ENCODE measurements around the gene ARMC3.
"Not testable (repeated sequence)": the region's sequence is repeated elsewhere in the genome, so short reads cannot be mapped to it uniquely, and the experiment has no call there.

Gene ARMC3

GRCh38 chr10:22927661-22928403, at the start of gene ARMC3:
Gene ARMC3 (plus strand): TSS chr10:22928053. CDS start chr10:22931997, 3,944 bp downstream.
- peak; percentile 9 for DNase-seq

GRCh38 chr10:22891797-22892196, 36.1 kb upstream of the ARMC3 start:
- no peak for DNase-seq

GRCh38 chr10:22893781-22894180, 34.1 kb upstream of the ARMC3 start:
- no peak for DNase-seq

GRCh38 chr10:22894714-22895113, 33.1 kb upstream of the ARMC3 start:
- DNase-seq, result no peak

GRCh38 chr10:22895252-22895651, 32.6 kb upstream of the ARMC3 start:
- no peak for DNase-seq

GRCh38 chr10:22897371-22897770, 30.5 kb upstream of the ARMC3 start:
- DNase-seq, result no peak

GRCh38 chr10:22899307-22899706, 28.5 kb upstream of the ARMC3 start:
- DNase-seq, result no peak

GRCh38 chr10:22899775-22900174, 28.1 kb upstream of the ARMC3 start:
- DNase-seq, result no peak

GRCh38 chr10:22900841-22901601, 26.8 kb upstream of the ARMC3 start:
- no peak for DNase-seq

GRCh38 chr10:22902147-22902546, 25.7 kb upstream of the ARMC3 start:
- not testable (repeated sequence) for DNase-seq

GRCh38 chr10:22903694-22904093, 24.2 kb upstream of the ARMC3 start:
- no peak for DNase-seq

GRCh38 chr10:22906767-22907166, 21.1 kb upstream of the ARMC3 start:
- DNase-seq, result no peak

GRCh38 chr10:22908837-22909236, 19.0 kb upstream of the ARMC3 start:
- DNase-seq, result no peak

GRCh38 chr10:22909673-22910072, 18.2 kb upstream of the ARMC3 start:
- DNase-seq, result not testable (repeated sequence)

GRCh38 chr10:22911067-22911466, 16.8 kb upstream of the ARMC3 start:
- no peak for DNase-seq

GRCh38 chr10:22911889-22912762, 15.7 kb upstream of the ARMC3 start:
- DNase-seq, result no peak

- no peak for DNase-seq
Measured at GRCh38 chr10:22912763-22913384, 15.0 kb upstream of the ARMC3 start.

GRCh38 chr10:22913474-22914092, 14.3 kb upstream of the ARMC3 start:
- no peak for DNase-seq

GRCh38 chr10:22915314-22915713, 12.5 kb upstream of the ARMC3 start:
- DNase-seq, result no peak

GRCh38 chr10:22925088-22925487, 2.8 kb upstream of the ARMC3 start:
- no peak for DNase-seq

GRCh38 chr10:22927166-22927565, 687 bp upstream of the ARMC3 start:
- DNase-seq, result no peak

- not testable (repeated sequence) for DNase-seq
Measured at GRCh38 chr10:22929053-22929452, 1.2 kb downstream of the ARMC3 start.

Measured in NCI-H510A (cell line).